Spleen (tissue), 11 donors: ENCODE measurements around the gene IFNW1. TPM values are rescaled to one million over a fixed set of nuclear protein-coding genes. Genes with fewer than 3 reads are reported as not detected.
A peak's percentile ranks its signal among the peaks of the same experiment; 100 is the strongest.

Experiments used
- DNase-seq: peaks from one replicate; pipeline ENCODE4 v3.0.0-alpha.2; 2020
- H3K27ac ChIP-seq, 8 donors: fragments of 200-600 bp; sonication (generic) in 7 of 8; 1 replicate in 4 of 8; 2 replicates in 4 of 8; pipeline versions ENCODE4 v1.5.0 to v1.8.0; 2016 to 2021; ENCODE audit warnings: inconsistent platforms in 4 of 8, mild to moderate bottlenecking in 4 of 8, moderate library complexity in 1 of 8
- H3K27me3 ChIP-seq, 7 donors: fragments of 200-600 bp; sonication (generic) in 6 of 7; replicated peaks in 1 of 7; 1 replicate in 4 of 7; 2 replicates in 3 of 7; pipeline versions ENCODE4 v1.5.0 to v1.8.0; 2016 to 2021; ENCODE audit warnings: inconsistent platforms in 3 of 7, mild to moderate bottlenecking in 1 of 7
- H3K36me3 ChIP-seq, 6 donors: fragments of 200-600 bp; sonication (generic) in 5 of 6; 1 replicate in 4 of 6; 2 replicates in 2 of 6; pipeline versions ENCODE4 v1.5.0 to v1.8.0; 2016 to 2021; ENCODE audit warnings: inconsistent platforms in 2 of 6
- H3K4me1 ChIP-seq, 6 donors: fragments of 200-600 bp; sonication (generic) in 5 of 6; 1 replicate in 3 of 6; 2 replicates in 3 of 6; pipeline versions ENCODE4 v1.5.0 to v1.8.0; 2016 to 2021; ENCODE audit warnings: inconsistent platforms in 3 of 6
- H3K4me3 ChIP-seq, 8 donors: fragments of 200-600 bp; sonication (generic) in 7 of 8; 1 replicate in 4 of 8; 2 replicates in 4 of 8; pipeline versions ENCODE4 v1.5.0 to v1.8.0; 2016 to 2021; ENCODE audit warnings: inconsistent platforms in 4 of 8, mild to moderate bottlenecking in 4 of 8, moderate library complexity in 2 of 8
- H3K9me3 ChIP-seq, 8 donors: fragments of 200-600 bp; sonication (generic) in 7 of 8; 1 replicate in 4 of 8; 2 replicates in 4 of 8; pipeline versions ENCODE4 v1.5.0 to v1.8.0; 2016 to 2021; ENCODE audit warnings: inconsistent platforms in 4 of 8
- POLR2A ChIP-seq, 3 donors: fragments of 450-650 bp; IDR thresholded peaks; one replicate each; pipeline ENCODE4 v1.5.1; 2017; ENCODE audit warnings: antibody characterized with exemption in 3 of 3, mild to moderate bottlenecking in 1 of 3
- POLR2AphosphoS5 ChIP-seq, 3 donors: sonication (generic); formaldehyde crosslinking; IDR thresholded peaks; one replicate each; pipeline ENCODE4 v1.5.1; 2017; ENCODE audit warnings: antibody characterized with exemption in 3 of 3
- WGBS, 5 donors: extraction: QIAGEN DNeasy Blood & Tissue Kit in 3 of 5; methylation state at CpG; one replicate each; pipeline versions ENCODE4 v1.1.5 to v1.1.7; 2013 to 2018; 5-methylcytosine and 5-hydroxymethylcytosine counted together
- intact Hi-C: fragments of 100-400 bp; cut with DNase I; formaldehyde crosslinking; loops from one replicate; pipeline ENCODE4 v1.15.0; 2023; ENCODE audit warnings: low total_unique reads
- polyA plus RNA-seq, 3 donors: library from polyadenylated mRNA; stranded (reverse); fragments of 200-250 nt; gene quantifications; one replicate each; pipeline ENCODE4 v1.2.1, GENCODE V29; 2013
- total RNA-seq, 7 donors: library from RNA; depleted of rRNA in 3 of 7; stranded (reverse); fragments of >200 nt in 3 of 7; fragmentation: NEBNext Ultra II Directional in 4 of 7; extraction: Animal tissue kit (Norgen Biotek cat#: 25700) in 4 of 7; gene quantifications; one replicate each; pipeline versions ENCODE4 v1.1.0 to v1.2.1, GENCODE V29; 2016 to 2021
- TF ChIP-seq, protein P1 (sequence below), 11 experiments: fragments of 200-600 bp in 7 of 11; fragments of 450-650 bp in 4 of 11; sonication (generic) in 4 of 11; IDR thresholded peaks in 8 of 11; conservative IDR thresholded peaks in 3 of 11; 1 replicate in 7 of 11; 2 replicates in 4 of 11; pipeline versions ENCODE4 v1.4.0 to v1.8.0; 2016 to 2021; ENCODE audit warnings: antibody characterized with exemption in 11 of 11, inconsistent platforms in 4 of 11, mild to moderate bottlenecking in 1 of 11
- donor health status: healthy with polysubstance abuse.
- donor health status: DM: no; HTN: no; CAD: no; lungs with moderate emphysema.
- donor health status: DM: no; HTN: no; CAD: no.
- donor health status: Bipolar disorder and iron deficiency.
- donor health status: healthy.
- donor health status: DM: no; HTN: no; CAD: no.
- donor health status: DM: yes; HTN: yes; CAD: no.

The IFNW1 gene
- total and polyA plus RNA-seq, 10 donors: not detected

DNA sequence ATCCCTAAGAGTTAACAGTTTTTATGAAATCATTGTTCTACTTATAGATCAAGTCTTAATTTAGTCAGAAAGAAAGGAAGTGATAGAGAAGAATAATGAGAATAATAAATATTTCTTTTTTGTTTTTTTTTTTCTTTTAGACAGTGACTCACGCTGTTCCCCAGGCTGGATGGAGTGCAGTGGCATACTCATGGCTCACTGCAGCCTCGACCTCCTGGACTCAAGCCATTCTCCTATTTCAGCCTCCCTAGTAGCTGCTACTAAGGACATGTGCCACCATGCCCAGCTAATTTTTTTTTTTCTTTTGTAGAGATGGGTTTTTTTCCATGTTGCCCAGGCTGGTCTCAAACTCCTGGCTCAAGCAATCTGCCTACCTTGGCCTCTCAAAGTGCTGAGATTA, 13.9 kb upstream of the IFNW1 start:
- no peak for DNase-seq
- no peak overlapping the region for H3K27ac ChIP-seq
- intact Hi-C loops: no loop called here
- TF ChIP-seq POLR2A (IDR thresholded peaks at IDR 0.05) (no peak), POLR2AphosphoS5 (IDR thresholded peaks at IDR 0.05) (no peak)
- TF ChIP-seq, protein P1, sequence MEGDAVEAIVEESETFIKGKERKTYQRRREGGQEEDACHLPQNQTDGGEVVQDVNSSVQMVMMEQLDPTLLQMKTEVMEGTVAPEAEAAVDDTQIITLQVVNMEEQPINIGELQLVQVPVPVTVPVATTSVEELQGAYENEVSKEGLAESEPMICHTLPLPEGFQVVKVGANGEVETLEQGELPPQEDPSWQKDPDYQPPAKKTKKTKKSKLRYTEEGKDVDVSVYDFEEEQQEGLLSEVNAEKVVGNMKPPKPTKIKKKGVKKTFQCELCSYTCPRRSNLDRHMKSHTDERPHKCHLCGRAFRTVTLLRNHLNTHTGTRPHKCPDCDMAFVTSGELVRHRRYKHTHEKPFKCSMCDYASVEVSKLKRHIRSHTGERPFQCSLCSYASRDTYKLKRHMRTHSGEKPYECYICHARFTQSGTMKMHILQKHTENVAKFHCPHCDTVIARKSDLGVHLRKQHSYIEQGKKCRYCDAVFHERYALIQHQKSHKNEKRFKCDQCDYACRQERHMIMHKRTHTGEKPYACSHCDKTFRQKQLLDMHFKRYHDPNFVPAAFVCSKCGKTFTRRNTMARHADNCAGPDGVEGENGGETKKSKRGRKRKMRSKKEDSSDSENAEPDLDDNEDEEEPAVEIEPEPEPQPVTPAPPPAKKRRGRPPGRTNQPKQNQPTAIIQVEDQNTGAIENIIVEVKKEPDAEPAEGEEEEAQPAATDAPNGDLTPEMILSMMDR (IDR thresholded peaks at IDR 0.05 in 8 of 11, conservative IDR thresholded peaks at IDR 0.05 in 3 of 11): no peak
- H3K36me3 ChIP-seq: no peaks in the 10 kb centered on the region
- peaks cover 0 to 13% (median 0%) of the 10 kb centered on the region in 8 donors for H3K9me3 ChIP-seq
- no peak overlapping the region for H3K4me3 ChIP-seq
- 79 to 85% (median 80%) methylated on average over 2 of the region's 2 CpGs for WGBS, 5 donors
- H3K27me3 ChIP-seq: no peaks in the 10 kb centered on the region
- peaks cover 0 to 26% (median 16%) of the 10 kb centered on the region in 6 donors for H3K4me1 ChIP-seq

DNA sequence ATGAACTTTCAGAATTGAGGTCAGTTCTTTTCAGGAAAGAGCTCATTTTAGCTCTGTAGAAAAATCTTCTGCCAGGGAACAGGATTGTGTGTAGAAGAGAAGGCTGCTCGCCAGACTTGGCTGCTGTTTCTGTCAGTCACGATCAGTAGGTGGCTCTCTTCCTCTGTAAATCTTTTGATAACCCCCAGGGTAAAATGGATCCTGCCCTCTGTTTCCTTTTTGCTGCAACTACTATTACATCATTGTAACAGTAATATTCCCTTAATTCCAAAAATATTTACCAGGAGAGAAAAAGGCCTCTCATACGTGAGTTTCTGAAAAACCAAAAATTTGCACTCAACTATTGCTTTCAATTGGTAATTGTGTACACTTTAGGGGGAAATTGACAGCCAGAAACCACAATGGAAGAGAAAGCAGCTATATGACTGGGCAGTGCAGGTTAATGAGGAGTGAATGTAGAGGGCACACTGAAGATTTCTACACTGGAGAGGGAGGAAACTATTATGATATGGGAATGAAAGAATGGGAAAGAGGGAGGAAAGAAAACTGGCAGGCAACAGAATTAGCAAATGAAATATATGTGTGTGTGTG, 12.5 kb upstream of the IFNW1 start:
- H3K9me3 ChIP-seq: peaks cover 0 to 13% (median under 1%) of the 10 kb centered on the region in 8 donors
- WGBS, 5 donors: 5 to 15% (median 7%) methylated on average over 3 of the region's 3 CpGs
- no peak for TF ChIP-seq POLR2A (IDR thresholded peaks at IDR 0.05)
- no peak for TF ChIP-seq POLR2AphosphoS5 (IDR thresholded peaks at IDR 0.05)
- TF ChIP-seq, protein P1 (IDR thresholded peaks at IDR 0.05 in 8 of 11, conservative IDR thresholded peaks at IDR 0.05 in 3 of 11): peak in 4 of 11 experiments; percentile 11 to 37 (median 26)
- H3K4me3 ChIP-seq: peak overlapping the region in 1 of 8 donors; percentile 18
- H3K27me3 ChIP-seq: no peaks in the 10 kb centered on the region
- no peaks in the 10 kb centered on the region for H3K36me3 ChIP-seq
- intact Hi-C loops: no loop called here
- no peak for DNase-seq
- peak overlapping the region in 2 of 8 donors; percentile 6 to 20 for H3K27ac ChIP-seq
- peaks cover 0 to 15% (median 8%) of the 10 kb centered on the region in 6 donors for H3K4me1 ChIP-seq

DNA sequence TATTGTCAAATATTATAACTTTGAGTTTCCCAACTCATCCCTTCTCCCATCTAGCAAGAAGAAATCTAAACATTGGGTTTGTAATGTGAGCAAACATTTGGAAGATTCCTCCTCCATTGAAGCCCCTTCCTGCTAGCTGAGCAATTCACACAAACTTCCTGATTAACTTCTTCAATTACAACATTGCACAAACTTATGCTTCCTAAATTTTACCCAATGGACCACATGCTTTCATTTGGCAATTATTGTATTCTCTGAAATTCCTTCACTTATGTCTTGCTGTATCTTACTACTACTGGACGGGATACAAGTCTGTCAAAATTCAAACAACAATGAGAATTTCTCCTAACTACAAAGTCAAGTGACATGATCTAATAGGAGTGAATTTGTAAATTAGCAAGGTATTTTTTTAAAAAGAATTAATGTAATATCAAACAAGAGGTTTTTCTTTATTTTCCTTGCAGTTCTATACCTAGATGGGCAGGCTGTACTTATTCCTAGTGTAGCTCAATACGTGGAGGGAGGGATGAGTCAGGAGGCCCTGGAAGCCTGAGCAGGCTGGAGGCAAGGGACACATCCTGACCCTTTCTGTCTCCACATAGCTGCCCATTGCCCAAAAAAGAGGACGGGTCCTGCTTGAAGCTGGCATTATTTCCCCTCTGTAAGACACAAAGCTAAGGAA, 11.8 kb upstream of the IFNW1 start:
- H3K4me1 ChIP-seq: peaks cover 0 to 15% (median 8%) of the 10 kb centered on the region in 6 donors
- peaks cover 0 to 18% (median 6%) of the 10 kb centered on the region in 8 donors for H3K9me3 ChIP-seq
- no peaks in the 10 kb centered on the region for H3K27me3 ChIP-seq
- peak overlapping the region in 2 of 8 donors; percentile 6 to 20 for H3K27ac ChIP-seq
- peak overlapping the region in 1 of 8 donors; percentile 18 for H3K4me3 ChIP-seq
- WGBS, 5 donors: 25 to 46% (median 33%) methylated on average over 3 of the region's 3 CpGs
- DNase-seq: no peak
- intact Hi-C loops: no loop called here
- TF ChIP-seq POLR2A (IDR thresholded peaks at IDR 0.05) (no peak), POLR2AphosphoS5 (IDR thresholded peaks at IDR 0.05) (no peak)
- TF ChIP-seq, protein P1 (IDR thresholded peaks at IDR 0.05 in 8 of 11, conservative IDR thresholded peaks at IDR 0.05 in 3 of 11): no peak
- H3K36me3 ChIP-seq: no peaks in the 10 kb centered on the region

DNA sequence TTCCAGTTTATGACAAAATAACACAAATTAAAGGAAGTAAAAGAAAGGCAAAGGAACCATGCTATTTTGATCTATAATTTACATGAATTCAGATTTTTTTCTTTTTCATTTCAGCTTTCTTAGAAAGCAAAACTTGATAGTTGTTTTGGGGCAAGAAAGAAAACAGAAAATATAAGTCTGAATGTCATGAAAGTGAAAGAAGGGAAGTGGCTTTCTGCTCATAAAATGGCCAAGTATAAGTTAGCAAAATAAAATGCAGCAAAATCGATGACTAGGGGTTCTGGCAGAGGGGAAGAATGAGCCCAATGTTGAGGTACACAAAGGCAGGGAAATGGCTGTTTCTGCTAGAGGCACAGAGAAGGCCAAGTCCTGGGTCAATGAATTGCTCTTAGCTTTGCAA, 3.0 kb upstream of the IFNW1 start:
- Histone ChIP-seq H3K9me3 (peaks cover 0 to 17% (median 12%) of the 10 kb centered on the region in 8 donors), H3K4me1 (peaks cover 0 to 20% (median 10%) of the 10 kb centered on the region in 6 donors), H3K27me3 (no peaks in the 10 kb centered on the region), H3K4me3 (no peak overlapping the region), H3K27ac (peak overlapping the region in 4 of 8 donors; percentile 47 to 68 (median 57)), H3K36me3 (no peaks in the 10 kb centered on the region)
- intact Hi-C loops: no loop called here
- TF ChIP-seq POLR2A (IDR thresholded peaks at IDR 0.05) (no peak), POLR2AphosphoS5 (IDR thresholded peaks at IDR 0.05) (no peak)
- TF ChIP-seq, protein P1 (IDR thresholded peaks at IDR 0.05 in 8 of 11, conservative IDR thresholded peaks at IDR 0.05 in 3 of 11): no peak
- no peak for DNase-seq
- WGBS, 5 donors: 29 to 42% (median 39%) methylated on average over 1 of the region's 1 CpG
